ENCODE data around the gene TFB2M.

The TFB2M gene

DNA sequence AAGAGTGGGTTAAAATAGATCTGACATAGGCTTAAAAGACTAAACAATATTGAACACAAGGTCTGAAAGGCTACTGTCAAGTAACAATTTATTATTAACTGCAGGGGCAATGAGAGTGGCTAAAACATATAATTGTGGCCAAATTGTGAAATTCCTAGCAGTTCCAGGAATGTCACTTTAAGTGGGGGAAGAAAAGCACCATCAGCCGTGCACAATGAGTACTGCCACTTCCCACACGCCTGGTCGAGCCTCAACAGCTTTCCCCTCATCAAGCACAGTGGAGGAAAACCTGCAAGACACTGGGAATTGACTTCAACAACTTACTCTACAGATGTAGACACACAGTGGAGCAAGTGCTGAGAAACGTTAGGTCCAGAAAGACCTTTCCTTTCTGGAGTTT, 16.4 kb downstream of the TFB2M start:
- DNase-seq = no peak

DNA sequence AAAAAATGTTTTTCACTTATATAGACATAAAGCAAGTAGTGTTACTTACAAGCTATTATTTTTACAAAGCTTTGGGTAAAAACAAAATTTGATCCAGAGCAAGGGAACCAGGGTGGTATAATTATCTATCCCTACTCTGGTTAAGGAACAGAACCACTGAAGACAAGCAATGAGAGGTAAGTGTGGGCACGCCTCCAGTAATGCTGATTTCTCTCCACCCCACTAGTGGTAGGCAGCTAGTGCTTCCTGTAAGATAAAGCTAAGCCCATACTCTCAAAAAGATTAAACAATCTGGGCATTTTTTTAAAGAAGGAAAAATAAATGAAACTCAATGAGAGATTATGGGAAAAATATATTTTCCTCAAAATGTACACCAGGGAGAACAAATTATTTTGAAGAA, 22.1 kb downstream of the TFB2M start:
- DNase-seq = no peak

DNA sequence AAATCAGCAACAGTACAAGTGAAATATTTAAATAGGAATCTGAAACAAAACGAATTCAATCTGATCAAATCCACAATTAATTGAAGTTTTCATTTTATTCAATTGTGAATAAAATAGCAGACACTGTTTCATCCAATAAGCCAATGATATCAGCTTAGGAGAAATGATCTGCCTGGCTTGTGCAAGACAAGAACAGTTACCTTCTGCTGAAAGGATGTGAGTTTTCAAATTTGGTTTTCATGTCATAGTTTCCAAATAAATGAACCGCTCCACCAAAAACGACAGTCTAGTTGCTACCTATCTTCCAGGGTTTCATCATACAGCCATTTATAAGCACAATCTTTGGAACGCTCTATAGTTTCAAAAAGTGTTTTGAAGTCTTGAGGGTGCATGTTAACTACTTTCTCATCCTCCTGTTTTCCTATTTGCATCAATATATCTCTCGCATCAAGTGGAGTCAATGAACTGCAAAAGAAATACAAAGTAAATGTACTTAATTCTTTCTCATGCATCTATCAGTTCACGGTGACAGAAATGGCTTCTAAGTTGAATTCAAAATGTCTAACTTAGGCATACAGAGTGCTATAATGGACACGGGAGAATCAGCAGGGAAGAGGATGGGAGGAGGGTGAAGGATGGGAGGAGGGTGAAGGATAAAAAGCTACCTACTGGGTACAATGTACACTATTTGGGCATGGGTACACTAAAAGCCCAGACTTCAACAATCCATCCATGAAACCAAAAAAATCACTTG, 25.1 kb downstream of the TFB2M start:
- DNase-seq = no peak

DNA sequence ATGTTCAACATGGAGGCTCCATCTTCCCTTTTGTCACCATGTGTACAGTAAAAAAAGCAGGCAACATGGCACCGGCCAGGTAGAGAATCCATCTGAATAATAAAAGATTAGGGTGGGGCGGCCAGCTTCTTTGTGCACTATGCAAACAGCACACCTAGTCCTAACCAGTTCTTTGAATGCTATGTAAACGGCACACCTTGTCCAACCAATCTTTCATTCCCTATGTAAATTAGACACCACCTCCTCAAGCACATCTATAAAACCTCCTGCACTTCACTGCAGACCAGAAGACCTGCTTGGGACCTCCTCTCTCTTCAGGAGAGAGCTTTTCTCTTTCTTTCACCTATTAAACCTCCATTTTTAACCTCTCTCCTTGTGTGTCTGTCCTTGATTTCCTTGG, 28.2 kb downstream of the TFB2M start:
- DNase-seq = no peak

DNA sequence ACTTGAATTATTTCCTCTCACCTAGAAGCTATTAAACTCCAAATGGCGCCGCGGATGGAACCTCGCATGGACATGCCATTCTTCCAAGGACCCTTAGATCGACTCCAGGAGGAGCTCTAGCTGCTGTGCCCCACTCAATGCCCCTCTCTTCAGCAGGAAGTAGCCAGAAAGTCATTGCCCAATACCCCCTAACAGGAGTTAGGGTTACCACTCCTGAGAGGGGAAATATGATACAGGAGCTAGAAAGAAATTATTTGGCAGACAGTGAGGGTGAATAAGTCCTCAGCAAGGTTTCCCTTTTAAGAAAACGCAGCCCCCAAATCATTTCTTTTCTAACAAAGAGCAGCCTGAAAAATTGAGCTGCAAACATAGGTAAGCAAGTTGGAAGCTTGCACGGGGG, 28.6 kb downstream of the TFB2M start:
- no peak for DNase-seq

DNA sequence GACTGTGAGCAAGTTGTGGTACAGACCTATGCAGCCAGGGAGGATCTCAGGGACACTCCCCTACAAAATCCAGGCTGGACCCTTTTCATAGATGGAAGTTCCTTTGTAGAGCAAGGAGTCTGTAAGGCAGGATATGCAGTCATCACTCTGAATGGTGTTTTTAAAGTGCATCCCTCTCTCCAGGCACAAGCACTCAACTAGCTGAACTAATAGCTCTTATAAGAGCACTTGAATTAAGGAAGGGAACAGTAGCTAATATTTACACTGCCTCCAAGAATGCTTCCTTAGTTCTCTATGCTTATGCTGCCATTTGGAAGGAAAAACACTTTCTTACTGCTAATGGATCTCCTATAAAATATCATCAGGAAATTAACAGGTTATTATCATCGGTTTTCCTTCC, 31.9 kb downstream of the TFB2M start:
- DNase-seq = no peak

DNA sequence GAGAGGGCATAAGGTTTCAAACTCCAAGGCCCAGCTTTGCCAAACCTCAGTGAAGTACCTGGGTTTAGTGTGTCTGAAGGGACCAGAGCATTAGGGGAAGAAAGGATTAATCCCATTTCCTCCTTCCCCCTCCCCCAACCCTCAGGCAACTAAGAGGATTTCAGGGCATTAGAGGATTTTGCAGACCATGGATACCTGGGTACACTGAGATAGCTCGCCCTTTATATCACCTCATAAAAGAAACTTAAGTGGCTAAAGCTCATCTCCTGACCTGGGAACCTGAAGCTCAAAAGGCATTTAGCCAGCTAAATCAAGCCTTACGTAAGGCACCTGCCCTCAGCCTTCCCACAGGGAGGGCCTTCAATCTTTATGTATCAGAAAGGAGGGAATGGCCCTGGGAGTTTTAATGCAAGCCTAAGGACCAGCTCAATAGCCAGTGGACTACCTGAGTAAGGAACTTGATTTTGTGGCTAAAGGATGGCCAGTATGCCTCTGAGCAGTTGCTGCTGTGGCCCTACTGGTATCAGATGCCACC, 32.6 kb downstream of the TFB2M start:
- no peak for DNase-seq

DNA sequence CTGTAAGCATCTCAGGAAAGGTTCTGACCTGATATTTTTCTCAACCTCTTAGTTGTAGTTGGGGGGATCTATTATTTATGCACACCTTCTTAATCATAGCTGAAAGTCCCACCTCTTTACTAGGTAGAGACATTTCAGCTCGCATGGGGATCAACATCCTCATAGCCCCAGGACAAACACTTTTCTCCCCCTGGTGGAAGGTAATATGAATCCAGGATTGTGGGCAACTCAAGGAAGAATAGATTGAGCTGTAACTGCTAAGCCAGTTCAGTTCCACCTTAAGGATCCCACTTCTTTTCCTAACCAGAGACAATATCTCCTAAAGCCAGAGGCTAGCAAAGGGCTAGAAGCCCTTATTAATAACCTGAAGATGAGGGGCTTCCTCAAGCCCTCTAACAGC, 33.5 kb downstream of the TFB2M start:
- no peak for DNase-seq

DNA sequence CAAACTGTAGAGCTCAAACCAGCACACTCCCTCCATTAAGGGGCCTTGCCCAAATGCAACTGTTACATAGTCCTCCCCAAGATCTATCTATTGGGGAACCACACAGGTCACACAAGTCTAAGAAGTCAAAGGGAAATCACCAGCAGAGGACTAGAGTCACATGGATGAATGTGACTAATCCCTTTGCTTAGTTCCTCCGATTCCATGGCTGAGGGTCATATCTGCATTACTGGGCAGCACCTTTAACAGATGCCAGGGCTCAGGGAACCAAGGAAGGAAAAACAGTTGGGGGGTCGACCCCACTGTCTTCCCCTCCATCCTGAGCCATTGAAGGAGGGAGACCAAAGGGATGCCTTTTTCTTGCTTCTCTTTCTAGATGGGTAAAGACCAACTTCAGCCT, 35.6 kb downstream of the TFB2M start:
- DNase-seq = no peak

DNA sequence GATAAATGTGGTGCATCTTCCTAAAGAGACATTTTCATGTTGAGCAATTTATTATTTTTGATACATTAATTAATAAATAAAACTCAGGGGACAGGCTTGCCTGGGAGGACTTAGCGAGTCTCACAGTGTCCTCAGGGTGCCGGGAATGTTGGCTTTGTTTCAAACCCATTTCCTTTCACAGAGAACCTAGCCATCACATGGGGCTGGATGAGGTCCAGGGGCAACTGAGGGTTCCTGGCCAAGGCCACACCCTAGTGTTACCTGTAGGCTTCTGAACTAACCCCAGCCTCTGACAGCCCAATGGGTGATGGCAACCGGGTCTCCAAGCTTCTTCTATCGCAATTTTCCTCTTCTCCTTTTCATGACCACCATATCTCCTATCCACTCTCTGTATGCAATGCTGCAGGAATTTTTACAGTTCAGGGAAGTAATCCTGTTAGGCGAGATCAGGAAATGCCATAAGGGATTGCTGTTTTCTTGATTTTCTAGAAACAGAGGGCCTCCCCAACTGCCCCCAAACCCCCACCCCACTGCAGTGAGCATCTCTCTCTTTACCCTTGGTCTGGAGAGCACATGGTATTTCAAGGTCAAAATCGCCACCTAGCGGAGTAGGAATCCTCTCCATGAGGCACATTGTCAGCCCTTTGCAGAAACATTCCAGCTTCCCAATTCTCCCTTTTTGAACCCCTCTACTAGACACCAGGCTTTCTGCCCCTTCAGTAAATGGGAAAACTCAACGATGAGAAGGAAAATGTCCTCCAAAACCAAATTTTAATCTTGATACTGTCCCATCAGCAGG, 36.9 kb downstream of the TFB2M start:
- DNase-seq = no peak

DNA sequence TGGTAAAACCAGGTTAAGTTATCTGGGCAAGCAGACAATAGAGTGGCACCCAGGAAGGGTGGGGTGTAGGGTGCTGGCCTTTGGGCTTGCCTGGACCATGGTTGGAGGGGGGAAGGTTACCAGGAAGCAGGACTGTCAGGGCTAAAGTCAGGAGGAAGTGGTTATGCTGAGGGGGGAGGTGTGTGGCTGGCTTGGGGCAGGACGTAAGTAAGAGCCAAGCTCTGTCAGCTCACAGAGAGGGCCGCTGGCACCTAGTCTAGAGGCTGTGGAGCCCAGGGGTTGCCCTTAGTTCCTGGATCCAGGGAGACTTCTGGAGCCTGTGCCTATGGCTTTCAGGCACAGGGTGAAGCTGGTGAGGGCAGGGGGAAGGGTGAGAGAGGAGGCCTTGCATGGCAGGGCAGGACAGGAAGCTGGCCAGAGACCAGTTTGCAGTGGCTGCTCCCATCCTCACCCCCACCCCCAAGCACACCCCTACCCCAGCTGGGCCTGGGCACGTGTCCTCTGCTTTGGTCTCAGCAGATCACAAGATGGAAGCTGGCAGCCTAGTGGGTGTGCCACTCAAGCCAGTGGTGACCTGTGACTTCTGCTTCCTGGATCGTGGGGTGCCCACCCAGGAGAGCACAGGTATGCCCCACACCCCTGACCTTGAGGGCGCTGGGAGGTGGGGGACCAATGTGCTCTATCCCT, 38.5 kb downstream of the TFB2M start:
- no peak for DNase-seq

DNA sequence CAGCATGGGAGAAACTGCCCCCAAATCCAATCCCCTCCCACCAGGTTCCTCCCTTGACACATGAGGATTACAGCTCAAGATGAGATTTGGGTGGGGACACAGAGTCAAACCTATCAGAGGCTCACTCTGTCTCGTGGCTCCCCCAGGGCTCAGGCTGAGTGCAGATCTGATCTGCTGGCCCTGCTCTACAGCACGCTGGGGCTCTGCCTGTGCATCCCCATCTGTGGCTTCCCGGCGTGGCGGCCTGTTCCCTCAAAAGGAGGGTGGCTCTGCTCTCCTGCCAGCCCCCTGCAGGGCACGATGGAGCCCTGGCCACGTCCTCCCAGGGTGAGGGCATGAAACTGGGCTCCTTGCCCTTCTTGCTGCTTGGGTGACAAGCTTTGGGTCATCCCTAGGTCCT, 39.1 kb downstream of the TFB2M start:
- no peak for DNase-seq

DNA sequence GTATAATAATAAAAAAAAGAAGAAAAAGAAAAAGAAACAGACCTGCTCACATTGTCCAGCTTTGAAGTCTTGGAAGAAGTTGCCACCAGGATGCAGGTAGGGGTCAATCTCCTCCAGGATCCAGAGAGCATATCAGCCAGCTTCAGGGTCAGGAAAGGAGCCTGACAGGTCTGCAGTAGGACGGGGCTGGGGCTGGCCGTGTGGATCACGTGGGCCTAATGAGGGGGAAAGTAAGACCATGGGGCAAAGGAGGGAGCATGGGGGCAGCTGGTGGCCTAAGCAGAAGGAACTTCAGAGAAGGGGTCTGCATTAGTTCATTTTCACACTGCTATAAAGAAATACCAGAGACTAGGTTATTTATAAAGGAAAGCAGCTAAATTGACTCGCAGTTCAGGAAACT, 39.7 kb downstream of the TFB2M start:
- no peak for DNase-seq

DNA sequence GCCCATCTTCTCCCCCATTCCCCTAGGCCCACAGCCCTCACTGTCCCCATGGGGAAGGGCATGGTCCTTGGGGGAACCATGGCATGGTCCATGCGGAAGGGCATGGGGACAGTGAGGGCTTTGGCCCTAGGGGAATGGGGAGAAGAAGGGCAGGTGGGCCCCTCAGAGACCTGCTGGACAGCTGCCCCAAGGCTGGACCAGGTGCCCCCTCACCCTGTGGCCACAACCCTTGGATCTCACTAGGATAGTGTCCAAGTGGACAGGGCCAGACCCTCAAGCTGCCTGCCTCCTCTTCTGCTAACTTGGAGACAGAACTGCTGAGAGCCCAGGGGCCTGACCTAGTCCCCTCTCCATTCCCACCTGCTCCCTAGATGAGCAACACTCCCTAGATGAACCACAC, 46.5 kb downstream of the TFB2M start:
- no peak for DNase-seq

DNA sequence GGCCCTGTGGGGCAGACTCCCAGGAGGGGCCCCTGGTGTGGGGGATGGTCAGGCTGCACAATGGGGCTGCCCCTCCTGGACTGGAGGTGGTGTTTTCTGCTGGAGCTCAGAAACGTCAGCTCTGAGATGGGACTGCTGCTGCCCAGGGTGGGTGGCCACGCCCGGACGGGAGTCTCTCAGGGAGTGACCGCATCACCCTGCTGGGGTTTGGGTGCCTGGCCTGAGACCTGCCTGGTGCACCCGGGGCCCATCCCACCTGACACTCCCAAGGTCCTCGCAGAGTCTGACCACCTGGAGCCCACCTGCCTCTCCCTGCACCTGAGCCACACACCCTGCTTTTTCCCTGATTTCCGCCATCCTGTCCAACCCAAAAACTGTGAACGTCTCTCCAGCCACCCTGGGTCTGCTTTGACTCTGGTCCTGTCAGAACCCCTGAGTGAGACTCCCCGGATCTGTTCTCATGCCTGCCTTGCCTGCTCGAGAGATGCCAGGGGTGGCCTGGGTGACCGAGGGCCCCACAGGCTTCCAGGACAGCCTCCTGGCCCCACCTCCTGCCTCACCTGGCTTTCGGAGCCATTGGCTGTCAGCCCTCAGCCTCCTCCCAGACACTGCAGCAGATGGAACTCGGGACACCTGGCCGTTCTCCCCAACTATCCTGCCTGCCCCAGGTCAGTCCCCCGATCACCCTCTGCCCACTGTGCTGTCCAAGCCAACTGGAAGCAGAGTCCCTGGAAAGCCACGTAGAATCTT, 47.4 kb downstream of the TFB2M start:
- DNase-seq = no peak

DNA sequence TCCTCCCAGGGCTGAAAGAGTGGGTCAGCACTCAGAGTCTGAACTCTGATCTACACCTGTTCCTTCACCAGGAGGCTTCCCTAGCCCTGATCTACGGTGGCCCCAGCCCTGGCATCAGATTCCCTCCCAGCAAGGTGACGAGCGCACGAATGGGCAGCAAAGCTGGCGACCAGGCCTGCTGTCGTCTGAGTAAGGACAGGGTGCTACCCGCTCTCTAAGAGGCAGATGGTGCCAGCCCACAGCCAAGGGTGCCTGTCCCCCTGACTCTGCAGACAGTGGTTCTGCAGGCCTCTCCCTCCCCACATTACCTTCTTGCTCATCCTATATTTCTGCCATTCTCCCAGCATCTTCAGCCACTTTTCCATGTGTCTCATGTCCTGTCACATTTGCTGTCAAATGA, 48.7 kb downstream of the TFB2M start:
- DNase-seq = no peak

DNA sequence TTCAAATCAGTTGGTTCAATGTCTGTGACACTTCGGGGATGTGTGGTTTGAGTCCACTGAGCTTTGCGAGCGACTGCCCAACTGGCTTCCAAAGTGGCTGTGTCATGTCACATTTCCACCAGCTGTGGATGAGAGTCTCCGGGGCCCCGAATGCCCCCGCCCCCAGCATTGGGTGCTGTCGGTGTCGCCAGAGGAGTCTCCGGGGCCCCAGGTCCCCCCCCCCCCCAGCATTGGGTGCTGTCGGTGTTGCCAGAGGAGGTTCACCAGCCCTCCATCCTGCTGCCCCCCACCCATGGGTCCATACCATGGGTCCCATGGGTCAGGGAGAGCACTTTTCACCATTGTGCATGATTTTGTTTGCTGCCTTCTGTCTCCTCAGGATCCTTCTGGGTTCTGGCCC, 49.9 kb downstream of the TFB2M start:
- DNase-seq = no peak

DNA sequence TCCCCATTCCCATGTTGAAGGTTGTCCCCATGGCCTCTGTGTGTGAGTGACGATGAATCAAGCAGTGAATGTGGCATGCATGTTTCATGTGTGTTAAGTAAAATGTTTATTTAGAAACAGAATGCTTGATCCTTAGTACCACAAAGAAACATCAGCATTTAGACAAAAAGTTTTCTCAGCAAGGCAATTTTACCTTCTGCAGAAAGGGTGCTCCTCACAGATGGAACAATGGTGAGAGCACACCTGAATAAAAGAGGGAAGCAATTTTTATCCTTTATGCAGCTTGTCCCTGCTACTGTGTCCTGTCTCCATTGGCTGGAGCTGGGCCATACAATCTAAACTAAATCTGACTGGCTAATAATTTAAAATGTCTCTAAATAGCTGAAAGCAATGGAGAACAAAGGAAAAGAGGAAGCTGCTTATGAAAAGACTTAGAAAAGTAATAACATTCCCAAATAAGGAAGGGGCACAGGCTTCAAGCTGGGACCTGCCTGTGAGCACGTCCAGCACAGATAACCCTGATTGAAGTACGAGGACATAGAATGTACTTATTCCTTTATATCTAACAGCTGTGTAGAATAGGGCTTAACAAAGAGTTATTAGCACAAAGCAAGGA, 50.6 kb downstream of the TFB2M start:
- DNase-seq = no peak

DNA sequence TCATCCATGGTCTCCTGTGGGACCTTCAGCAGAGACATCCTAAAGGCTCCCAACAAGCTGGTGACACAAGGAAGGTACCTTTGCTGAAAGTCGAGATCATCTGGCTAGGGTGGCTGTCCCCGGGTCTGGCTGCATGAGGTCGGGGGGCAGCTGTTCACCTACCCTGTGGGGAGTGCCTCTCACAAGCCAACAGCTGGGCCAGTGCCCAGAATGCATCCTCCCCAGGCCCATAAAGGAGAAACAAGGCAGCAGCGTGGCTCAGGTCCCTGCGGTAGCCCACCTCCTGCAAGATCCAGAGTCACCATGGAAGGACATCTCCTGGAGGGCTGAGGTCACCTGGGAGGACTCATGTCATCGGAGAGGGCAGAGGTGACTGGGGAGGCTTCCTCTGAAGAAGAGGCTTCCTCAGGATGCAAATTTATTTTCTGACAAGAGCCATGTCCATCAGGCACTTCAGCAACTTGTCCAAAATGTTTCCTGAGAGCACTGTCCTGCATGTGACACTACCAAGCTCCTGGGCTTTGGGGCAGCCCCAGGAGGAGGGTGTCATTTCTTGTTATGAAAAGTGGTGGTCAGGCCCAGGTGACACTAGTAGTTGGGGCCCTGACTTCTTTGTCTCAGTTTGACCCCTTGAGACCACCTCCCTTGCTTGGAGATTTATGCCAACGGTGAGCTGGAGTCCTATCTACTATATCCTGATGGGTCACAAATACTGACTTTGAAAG, 52.3 kb downstream of the TFB2M start:
- DNase-seq = no peak

DNA sequence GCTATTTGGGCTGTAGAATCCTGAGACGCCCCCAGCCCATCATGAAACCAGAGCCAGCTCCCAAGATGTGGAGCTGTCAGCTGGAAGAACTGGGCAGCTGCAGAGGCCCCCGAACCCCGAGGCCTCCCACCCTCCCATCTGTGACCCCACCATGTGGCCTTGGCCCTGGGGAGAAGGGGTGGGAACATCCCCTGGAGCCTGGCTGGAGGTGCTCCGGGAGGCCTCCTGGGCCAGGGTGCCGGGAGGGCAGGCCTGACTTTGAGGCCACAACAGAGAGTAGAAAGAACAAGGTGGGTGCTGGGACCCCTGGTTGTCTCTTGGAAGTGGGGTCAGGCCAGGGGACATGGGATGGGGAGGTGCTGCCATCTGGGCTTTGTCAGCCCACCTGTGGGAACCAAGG, 53.0 kb downstream of the TFB2M start:
- no peak for DNase-seq

DNA sequence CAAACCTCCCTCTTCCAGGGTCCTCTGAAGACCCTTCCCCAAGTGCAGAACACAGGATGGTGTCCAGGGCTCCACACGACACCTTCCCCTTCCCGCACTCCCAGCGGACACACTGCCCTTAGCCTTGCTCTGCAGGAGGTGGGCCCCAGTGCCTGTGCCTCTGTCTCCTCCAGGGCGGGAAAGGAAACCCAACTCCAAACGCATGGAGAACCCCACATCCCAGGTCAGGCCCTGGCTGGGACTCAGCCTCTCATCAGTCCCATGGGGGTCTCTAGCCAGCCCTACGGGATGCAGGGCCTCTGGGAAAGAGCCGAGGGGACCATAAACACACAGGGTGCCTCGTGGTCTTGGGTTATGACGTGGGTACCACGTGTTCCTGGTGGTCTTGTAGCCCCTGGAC, 53.4 kb downstream of the TFB2M start:
- no peak for DNase-seq

DNA sequence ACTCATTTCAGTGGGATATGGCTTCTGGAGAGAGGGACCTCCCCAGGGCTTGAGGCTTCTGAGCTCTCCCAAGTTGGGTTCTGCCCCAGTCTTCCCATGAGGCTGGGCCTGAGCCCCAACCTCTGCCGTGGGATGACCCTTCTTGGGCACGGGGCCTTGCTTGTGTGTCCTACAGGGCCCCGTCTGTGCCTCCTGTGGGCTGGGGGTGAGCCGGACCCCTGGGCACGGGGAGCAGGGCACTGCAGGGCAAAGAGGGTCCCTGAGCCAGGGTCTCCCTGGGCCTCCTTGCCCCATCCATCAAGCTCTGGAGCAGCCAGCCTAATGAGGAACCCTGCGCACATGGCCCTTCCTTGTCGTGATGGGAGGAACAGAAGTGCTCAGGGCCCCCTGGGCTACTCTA, 53.8 kb downstream of the TFB2M start:
- DNase-seq = no peak
